Activated CD4-positive, alpha-beta T cell treated with anti-CD3 and anti-CD28 coated beads, Interleukin-2, amount 10 ng/mL, durations not matched to agents 7 days and 5 days (primary cell): ENCODE results near the gene SH2D3C. TPM values are rescaled to one million over a fixed set of nuclear protein-coding genes. Genes with fewer than 3 reads are reported as not detected.

Experiments
- CTCF ChIA-PET: fragments of 350-600 bp; sonication (Branson Sonifier 250); formaldehyde crosslinking; loops from one replicate; lab custom pipeline; 2021; ENCODE audit warnings: antibody characterized with exemption; lab: Charles Lee
- POLR2A ChIA-PET: fragments of 350-600 bp; sonication (Branson Sonifier 250); formaldehyde crosslinking; loops from one replicate; lab custom pipeline; 2021; ENCODE audit warnings: antibody characterized with exemption; lab: Charles Lee
- DNase-seq: peaks from one replicate; pipeline ENCODE4 v3.0.0-alpha.2; 2020
- H3K27ac Mint-ChIP-seq: one replicate; pipeline ENCODE4 v1.8.0; 2021; ENCODE audit warnings: mild to moderate bottlenecking, moderate library complexity, mixed read lengths
- H3K27me3 Mint-ChIP-seq: one replicate; pipeline ENCODE4 v1.8.0; 2021; ENCODE audit warnings: mixed read lengths
- H3K36me3 Mint-ChIP-seq: one replicate; pipeline ENCODE4 v1.8.0; 2021; ENCODE audit warnings: low read depth, mixed read lengths
- H3K4me1 Mint-ChIP-seq: one replicate; pipeline ENCODE4 v1.8.0; 2021; ENCODE audit warnings: mixed read lengths
- H3K4me3 Mint-ChIP-seq: one replicate; pipeline ENCODE4 v1.8.0; 2021; ENCODE audit warnings: mild to moderate bottlenecking, moderate library complexity, mixed read lengths
- H3K9me3 Mint-ChIP-seq: one replicate; pipeline ENCODE4 v1.8.0; 2021; ENCODE audit warnings: mixed read lengths
- total RNA-seq, 2 experiments: library from RNA; stranded (reverse); gene quantifications; one replicate each; pipeline ENCODE4 v1.2.3, GENCODE V29; 2021

The SH2D3C gene
- total RNA-seq, 2 experiments from 2014 or later, result 67.9 to 71.4 TPM

DNA sequence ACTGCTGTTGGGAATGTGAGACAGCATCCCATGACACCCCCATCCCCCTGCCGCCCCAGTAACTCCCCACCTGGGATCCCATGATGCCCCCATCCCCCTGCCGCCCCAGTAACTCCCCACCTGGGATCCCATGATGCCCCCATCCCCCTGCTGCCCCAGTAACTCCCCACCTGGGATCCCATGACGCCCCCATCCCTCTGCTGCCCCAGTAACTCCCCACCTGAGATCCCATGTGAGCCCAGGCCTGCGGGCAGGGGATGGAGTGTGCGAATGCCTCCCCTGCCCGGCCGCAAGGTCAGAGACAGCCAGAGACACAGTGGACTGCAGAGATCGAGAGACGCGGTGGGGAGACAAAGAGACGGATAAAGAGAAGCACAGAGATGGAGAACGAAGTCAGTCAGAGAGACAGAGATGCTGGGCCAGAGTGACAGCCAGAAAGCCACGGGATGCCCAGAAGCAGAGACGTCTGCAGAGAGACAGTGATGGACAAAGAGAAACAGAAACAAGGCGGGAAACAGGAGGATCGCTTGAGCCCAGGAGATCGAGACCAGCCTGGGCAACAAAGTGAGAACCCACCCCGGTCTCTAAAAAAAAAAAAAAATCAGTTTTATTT, 992 bp downstream of the SH2D3C start:
- CTCF ChIA-PET, result interaction anchor here (1.0 to 3.4 kb wide), 2 partner anchors 42 to 92 kb away, joined by 3 to 25 read pairs; partner anchors contain the start of gene TOR2A
- H3K36me3 Mint-ChIP-seq, result peaks cover 38% of the 10 kb centered on the region
- DNase-seq, result peak; percentile 33

DNA sequence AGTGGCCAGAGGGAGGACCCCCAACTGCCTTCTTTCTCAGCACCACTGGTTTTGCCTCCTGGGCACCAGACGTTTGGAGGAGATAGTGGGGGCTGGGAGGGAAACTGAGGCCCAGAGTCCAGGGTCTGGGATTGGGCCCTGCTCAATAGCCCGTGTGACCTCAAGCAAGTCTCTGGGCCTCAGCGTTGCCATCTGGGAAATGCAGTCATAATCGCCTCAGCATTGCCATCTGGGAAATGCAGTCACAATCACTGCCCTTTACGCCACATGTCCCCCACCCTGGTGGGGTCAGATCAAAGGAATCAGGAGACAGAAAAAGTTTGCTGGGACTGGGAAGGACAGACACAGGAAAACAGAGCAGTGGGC, 1.6 kb downstream of the SH2D3C start:
- DNase-seq, result no peak
- ChIA-PET POLR2A (no interaction called here), CTCF (interaction anchor here (1.3 to 1.7 kb wide), 2 partner anchors 9 to 42 kb away, joined by 4 read pairs; partner anchors contain the start of genes CDK9 and TOR2A)
- peaks cover 38% of the 10 kb centered on the region for H3K36me3 Mint-ChIP-seq
- peak overlapping the region; percentile 100 for H3K4me3 Mint-ChIP-seq
- peak overlapping the region; percentile 96 for H3K27ac Mint-ChIP-seq
- H3K9me3 Mint-ChIP-seq, result no peaks in the 10 kb centered on the region
- no peaks in the 10 kb centered on the region for H3K27me3 Mint-ChIP-seq
- H3K4me1 Mint-ChIP-seq, result peaks cover 62% of the 10 kb centered on the region

More for the DNA sequence above, 992 bp downstream of the SH2D3C start:
- Mint-ChIP-seq H3K9me3 (no peaks in the 10 kb centered on the region), H3K4me3 (peak overlapping the region; percentile 100), H3K4me1 (peaks cover 64% of the 10 kb centered on the region), H3K27ac (peak overlapping the region; percentile 96), H3K27me3 (no peaks in the 10 kb centered on the region)
- POLR2A ChIA-PET, result interaction anchor here (0.6 kb wide), 1 partner anchor 26 kb away, joined by 3 read pairs; no protein-coding TSS in a partner anchor

- H3K27ac Mint-ChIP-seq, result peak overlapping the region; percentile 96
- ChIA-PET CTCF (interaction anchor here (0.6 to 1.7 kb wide), 5 partner anchors 9 to 465 kb away, joined by 3 to 4 read pairs (median 3); partner anchors contain the start of genes CDK9 and TOR2A), POLR2A (interaction anchor here (0.6 kb wide), 1 partner anchor 19 kb away, joined by 6 read pairs; no protein-coding TSS in a partner anchor)
- no peaks in the 10 kb centered on the region for H3K9me3 Mint-ChIP-seq
- peak; percentile 84 for DNase-seq
- H3K36me3 Mint-ChIP-seq, result peaks cover 40% of the 10 kb centered on the region
- no peaks in the 10 kb centered on the region for H3K27me3 Mint-ChIP-seq
- H3K4me1 Mint-ChIP-seq, result peaks cover 62% of the 10 kb centered on the region
- H3K4me3 Mint-ChIP-seq, result peak overlapping the region; percentile 100
Measured at GRCh38 chr9:127776195-127776923, 2.1 kb downstream of the SH2D3C start.

GRCh38 chr9:127773981-127774380, 4.5 kb downstream of the SH2D3C start:
- Mint-ChIP-seq H3K9me3 (no peaks in the 10 kb centered on the region), H3K27ac (peak overlapping the region; percentile 13), H3K36me3 (peaks cover 62% of the 10 kb centered on the region), H3K27me3 (no peaks in the 10 kb centered on the region), H3K4me3 (peak overlapping the region; percentile 34), H3K4me1 (peaks cover 66% of the 10 kb centered on the region)
- ChIA-PET CTCF (interaction anchor here (0.6 to 2.4 kb wide), 2 partner anchors 10 to 15 kb away, joined by 3 to 6 read pairs; no protein-coding TSS in a partner anchor), POLR2A (no interaction called here)
- no peak for DNase-seq

DNA sequence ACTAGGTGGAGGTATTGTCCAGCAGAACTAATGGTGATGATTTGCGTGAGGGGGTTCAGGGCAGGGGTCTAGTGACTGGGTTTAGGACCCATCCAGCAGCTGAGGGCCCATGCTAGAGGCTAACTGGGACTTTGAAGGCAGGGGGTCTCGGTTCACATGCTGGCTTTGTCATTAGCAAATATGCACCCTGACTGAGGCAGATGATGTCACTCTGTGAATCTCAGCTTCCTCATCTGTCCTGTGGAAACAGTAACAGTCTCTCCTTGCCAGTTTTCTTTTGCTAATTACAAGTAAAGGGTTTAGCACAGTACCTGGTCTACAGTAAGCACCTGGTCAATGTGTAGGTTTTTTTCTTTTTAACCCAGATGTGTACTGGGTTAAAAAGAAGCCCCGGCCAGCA, 5.2 kb downstream of the SH2D3C start:
- peaks cover 69% of the 10 kb centered on the region for H3K4me1 Mint-ChIP-seq
- ChIA-PET CTCF (interaction anchor here (2.4 to 3.7 kb wide), 3 partner anchors 11 to 97 kb away, joined by 6 to 25 read pairs (median 10); partner anchors contain the start of gene TOR2A), POLR2A (no interaction called here)
- peak overlapping the region; percentile 36 for H3K27ac Mint-ChIP-seq
- H3K36me3 Mint-ChIP-seq, result peaks cover 65% of the 10 kb centered on the region
- no peaks in the 10 kb centered on the region for H3K27me3 Mint-ChIP-seq
- H3K9me3 Mint-ChIP-seq, result no peaks in the 10 kb centered on the region
- no peak overlapping the region for H3K4me3 Mint-ChIP-seq
- no peak for DNase-seq

DNA sequence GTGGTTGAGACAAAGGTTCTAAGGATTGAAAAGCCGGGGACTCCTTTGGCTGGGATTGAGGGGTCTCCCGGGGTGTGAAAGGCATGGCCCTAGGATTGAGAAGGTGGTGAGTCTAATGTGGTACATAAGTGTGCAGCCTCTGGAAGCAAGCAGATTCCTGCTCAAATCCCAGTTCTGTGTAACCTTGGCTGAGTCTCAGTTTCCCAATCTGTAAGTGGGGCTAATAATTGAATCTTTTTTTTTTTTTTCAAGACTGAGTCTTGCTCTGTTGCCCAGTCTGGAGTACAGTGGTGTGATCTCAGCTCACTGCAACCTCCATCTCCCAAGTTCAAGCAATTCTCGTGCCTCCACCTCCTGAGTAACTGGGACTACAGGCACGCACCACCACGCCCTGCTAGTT, 5.9 kb downstream of the SH2D3C start:
- Mint-ChIP-seq H3K27me3 (no peaks in the 10 kb centered on the region), H3K9me3 (no peaks in the 10 kb centered on the region), H3K4me1 (peaks cover 74% of the 10 kb centered on the region), H3K4me3 (no peak overlapping the region), H3K27ac (peak overlapping the region; percentile 68), H3K36me3 (peaks cover 66% of the 10 kb centered on the region)
- CTCF ChIA-PET, result interaction anchor here (2.4 to 3.7 kb wide), 3 partner anchors 12 to 97 kb away, joined by 6 to 25 read pairs (median 10); partner anchors contain the start of gene TOR2A
- no peak for DNase-seq
- POLR2A ChIA-PET, result no interaction called here

GRCh38 chr9:127771570-127772189, 6.8 kb downstream of the SH2D3C start:
- POLR2A ChIA-PET, result interaction anchor here (0.8 kb wide), 1 partner anchor 144 kb away, joined by 3 read pairs; no protein-coding TSS in a partner anchor
- Mint-ChIP-seq H3K27ac (peak overlapping the region; percentile 84), H3K4me1 (peaks cover 82% of the 10 kb centered on the region), H3K27me3 (no peaks in the 10 kb centered on the region), H3K4me3 (peak overlapping the region; percentile 81), H3K9me3 (no peaks in the 10 kb centered on the region), H3K36me3 (peaks cover 67% of the 10 kb centered on the region)
- CTCF ChIA-PET, result interaction anchor here (0.9 to 3.7 kb wide), 11 partner anchors 13 to 172 kb away, joined by 3 to 25 read pairs (median 4); partner anchors contain the start of genes CDK9 and TOR2A
- DNase-seq, result no peak

GRCh38 chr9:127770905-127771569, 7.4 kb downstream of the SH2D3C start:
- Mint-ChIP-seq H3K27me3 (no peaks in the 10 kb centered on the region), H3K4me1 (peaks cover 82% of the 10 kb centered on the region), H3K27ac (peak overlapping the region; percentile 84), H3K36me3 (peaks cover 68% of the 10 kb centered on the region), H3K9me3 (no peaks in the 10 kb centered on the region), H3K4me3 (peak overlapping the region; percentile 81)
- CTCF ChIA-PET, result interaction anchor here (0.6 to 3.7 kb wide), 14 partner anchors 9 to 182 kb away, joined by 3 to 25 read pairs (median 4); partner anchors contain the start of genes CDK9 and TOR2A
- peak; percentile 96 for DNase-seq
- POLR2A ChIA-PET, result interaction anchor here (0.5 to 0.8 kb wide), 3 partner anchors 145 to 345 kb away, joined by 3 read pairs; no protein-coding TSS in a partner anchor

- H3K27ac Mint-ChIP-seq, result peak overlapping the region; percentile 84
- H3K36me3 Mint-ChIP-seq, result peaks cover 71% of the 10 kb centered on the region
- H3K4me1 Mint-ChIP-seq, result peaks cover 85% of the 10 kb centered on the region
- no peaks in the 10 kb centered on the region for H3K9me3 Mint-ChIP-seq
- H3K27me3 Mint-ChIP-seq, result no peaks in the 10 kb centered on the region
- peak overlapping the region; percentile 81 for H3K4me3 Mint-ChIP-seq
- CTCF ChIA-PET, result interaction anchor here (0.6 to 3.7 kb wide), 13 partner anchors 9 to 181 kb away, joined by 3 to 25 read pairs (median 4); partner anchors contain the start of genes CDK9, ST6GALNAC4 and TOR2A
- DNase-seq, result no peak
- POLR2A ChIA-PET, result interaction anchor here (0.5 to 1.1 kb wide), 3 partner anchors 17 to 345 kb away, joined by 3 to 8 read pairs (median 3); no protein-coding TSS in a partner anchor
Measured at GRCh38 chr9:127770583-127770904, 7.9 kb downstream of the SH2D3C start.

GRCh38 chr9:127769929-127770582, 8.4 kb downstream of the SH2D3C start:
- Mint-ChIP-seq H3K36me3 (peaks cover 74% of the 10 kb centered on the region), H3K27ac (peak overlapping the region; percentile 84), H3K27me3 (no peaks in the 10 kb centered on the region), H3K9me3 (no peaks in the 10 kb centered on the region), H3K4me3 (peak overlapping the region; percentile 81), H3K4me1 (peaks cover 87% of the 10 kb centered on the region)
- ChIA-PET CTCF (interaction anchor here (0.6 to 3.7 kb wide), 8 partner anchors 10 to 181 kb away, joined by 3 to 25 read pairs (median 5); partner anchors contain the start of genes CDK9, ST6GALNAC4 and TOR2A), POLR2A (interaction anchor here (0.5 to 1.1 kb wide), 2 partner anchors 18 to 155 kb away, joined by 3 to 8 read pairs; no protein-coding TSS in a partner anchor)
- no peak for DNase-seq

GRCh38 chr9:127769101-127769500, 9.4 kb downstream of the SH2D3C start:
- peaks cover 87% of the 10 kb centered on the region for H3K4me1 Mint-ChIP-seq
- H3K27ac Mint-ChIP-seq, result peak overlapping the region; percentile 77
- DNase-seq, result no peak
- CTCF ChIA-PET, result interaction anchor here (0.6 to 1.3 kb wide), 3 partner anchors 24 to 147 kb away, joined by 3 to 4 read pairs (median 3); partner anchors contain the start of gene ST6GALNAC4
- H3K36me3 Mint-ChIP-seq, result peaks cover 72% of the 10 kb centered on the region
- H3K9me3 Mint-ChIP-seq, result no peaks in the 10 kb centered on the region
- POLR2A ChIA-PET, result no interaction called here
- no peaks in the 10 kb centered on the region for H3K27me3 Mint-ChIP-seq
- H3K4me3 Mint-ChIP-seq, result peak overlapping the region; percentile 19
